HG02798 (cell line): ENCODE data around the gene C1QTNF7.

Experiments
- ATAC-seq: cut with Tn5 transposase; IDR thresholded peaks from one replicate; pipeline ENCODE4 v1.9.1; 2021; ENCODE audit warnings: mild to moderate bottlenecking; ENCODE audit not compliant: unreplicated experiment, poor library complexity

Gene C1QTNF7

DNA sequence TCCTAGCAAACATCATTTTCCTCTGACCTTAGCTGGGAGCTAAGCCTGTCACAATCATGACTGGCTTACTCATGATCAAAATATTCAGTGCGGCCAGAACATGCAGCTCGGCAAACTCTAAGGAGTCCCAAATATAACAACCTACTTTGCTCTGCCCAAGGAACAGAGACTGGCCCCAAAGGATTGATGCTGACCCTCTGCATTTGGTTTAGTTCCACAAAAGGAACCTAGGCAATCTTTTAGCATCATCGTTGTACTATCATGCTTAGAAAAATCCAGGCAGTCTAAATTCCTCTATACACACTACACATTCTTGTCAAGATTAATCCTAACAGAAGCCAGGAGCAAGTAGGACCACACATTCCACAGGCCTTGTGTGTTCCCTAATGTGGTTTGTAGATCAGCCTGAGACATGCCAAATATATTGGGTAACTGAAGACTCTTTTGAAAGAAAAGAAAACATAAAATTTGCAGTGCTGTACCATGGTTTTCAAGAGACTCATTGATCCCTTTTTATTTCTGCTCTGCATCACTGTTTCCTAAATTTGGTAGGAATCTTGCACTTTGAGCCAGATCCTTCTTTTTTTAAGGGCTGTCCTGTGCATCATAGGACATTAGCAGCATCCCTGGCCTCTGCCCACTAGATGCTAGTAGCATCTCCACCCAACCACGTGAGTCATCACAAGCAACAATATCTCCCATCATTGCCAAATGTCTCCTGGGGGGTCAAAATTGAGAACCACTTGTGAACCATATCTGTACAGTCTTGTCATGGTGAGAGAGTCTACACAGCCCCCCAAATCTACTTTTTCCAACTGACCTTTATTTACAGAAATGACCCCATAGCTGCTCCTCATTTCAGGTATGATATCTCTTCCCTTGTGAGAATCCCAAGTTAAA is 24.3 kb downstream of the C1QTNF7 start:
- no peak for ATAC-seq

DNA sequence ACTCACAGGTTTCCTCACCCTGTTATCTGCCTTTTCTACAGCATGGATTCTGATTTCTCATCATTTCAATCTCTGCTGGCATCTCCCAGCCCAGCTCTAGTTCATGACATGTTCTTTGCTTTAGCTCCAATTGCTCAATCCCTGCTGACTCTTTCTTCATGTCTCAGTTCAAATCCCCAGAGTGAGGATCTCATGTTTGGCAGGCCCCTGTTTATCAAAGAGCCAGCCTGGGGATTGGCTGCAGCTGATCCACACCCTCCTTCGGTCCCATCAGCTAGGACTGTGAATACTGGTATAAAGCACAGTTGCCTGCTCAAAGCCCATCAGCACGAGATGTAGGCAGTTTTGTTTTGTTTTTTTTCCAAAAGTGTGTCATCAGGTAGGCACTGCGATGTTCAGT is 27.5 kb downstream of the C1QTNF7 start:
- no peak for ATAC-seq

DNA sequence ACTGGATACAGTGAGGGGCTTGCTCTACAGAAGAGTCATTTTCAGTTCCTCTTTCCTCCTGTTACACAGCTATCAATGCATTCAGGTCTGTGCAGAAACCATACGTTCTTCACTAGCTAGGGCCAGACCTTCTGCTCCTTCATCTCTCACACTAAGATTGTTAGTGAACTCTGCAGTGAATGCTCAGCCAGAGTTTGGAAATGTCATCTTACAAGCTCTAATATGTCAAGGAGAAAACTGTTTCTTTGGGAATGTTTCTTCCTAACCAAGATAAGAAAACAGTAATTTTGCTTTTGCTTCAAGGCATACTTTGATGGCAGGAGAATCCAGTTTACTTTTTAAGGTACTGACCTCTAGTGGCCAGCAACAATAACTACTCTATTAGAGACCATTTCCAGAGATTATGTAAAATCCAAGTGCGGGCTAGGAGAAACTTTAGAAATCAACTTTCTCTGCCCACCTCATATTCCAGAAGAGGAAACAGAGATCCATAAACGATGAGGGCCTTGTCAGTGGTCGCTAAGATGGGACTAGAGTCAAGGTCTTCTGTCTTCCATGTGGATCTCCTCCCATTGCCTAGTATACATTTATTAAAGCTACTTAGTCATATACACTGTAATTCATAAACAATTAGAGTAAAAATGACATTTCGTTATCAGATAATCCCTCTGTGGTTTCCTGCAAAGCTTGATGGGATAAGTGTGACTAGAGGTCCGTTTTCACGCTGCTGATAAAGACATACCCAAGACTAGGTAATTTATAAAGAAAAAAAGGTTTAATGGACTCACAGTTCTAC is 29.8 kb downstream of the C1QTNF7 start:
- peak; percentile 91 for ATAC-seq

DNA sequence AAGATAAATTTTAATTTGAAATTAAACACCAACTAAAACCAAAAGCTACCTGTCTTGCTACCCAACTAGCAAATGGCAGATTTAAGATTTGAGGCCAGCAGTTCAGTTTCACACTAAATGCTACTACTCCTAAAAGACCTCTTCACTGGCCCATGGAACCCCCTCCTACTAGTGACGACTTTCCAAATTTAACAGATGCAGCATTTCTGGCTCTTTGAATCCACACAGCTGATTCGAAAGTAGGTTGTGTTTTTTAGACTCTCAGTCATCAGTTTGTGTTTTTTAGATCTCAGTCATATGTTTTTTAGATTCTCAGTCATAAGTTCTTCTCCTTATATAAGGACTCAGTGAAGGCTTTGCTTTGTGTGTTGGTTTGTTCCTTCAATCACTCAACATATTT is 30.8 kb downstream of the C1QTNF7 start:
- ATAC-seq = no peak

DNA sequence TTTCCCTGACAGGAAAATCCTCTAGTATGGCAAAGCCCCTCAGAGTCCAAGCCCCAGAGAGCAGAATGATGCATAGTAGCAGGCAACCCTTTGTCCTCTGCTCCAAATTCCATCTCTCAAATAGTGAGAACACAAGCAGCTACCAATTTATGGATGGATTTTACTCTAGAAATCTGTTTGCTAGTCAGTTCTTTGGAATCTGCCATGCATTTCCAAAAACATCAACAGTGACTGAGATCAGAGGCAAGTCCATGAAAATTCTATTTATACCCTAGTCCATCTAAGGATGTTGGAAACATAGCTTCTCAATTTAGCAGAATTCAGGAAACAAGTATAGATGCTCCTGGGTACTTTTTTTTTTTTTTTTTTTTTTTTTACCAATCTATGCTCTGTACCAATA is 31.9 kb downstream of the C1QTNF7 start:
- ATAC-seq = no peak

DNA sequence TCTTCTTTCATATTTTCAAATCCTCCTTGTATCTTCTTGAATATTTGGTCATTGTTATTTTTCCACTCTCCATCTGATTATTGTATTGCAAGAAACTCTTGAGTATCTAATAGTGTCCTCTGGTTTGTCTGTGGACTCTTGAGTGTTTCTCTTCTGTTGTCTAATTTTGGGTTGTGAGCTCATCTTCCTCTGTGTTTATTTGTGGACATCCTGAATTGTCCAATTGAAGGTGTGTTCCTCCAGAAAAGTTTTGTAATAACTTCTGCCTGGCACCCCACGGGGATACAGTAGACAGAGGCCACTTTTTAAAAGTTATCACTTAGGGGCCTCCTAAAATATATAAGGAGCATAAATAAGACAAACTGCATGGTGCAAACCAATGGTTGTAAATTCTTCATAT is 38.8 kb downstream of the C1QTNF7 start:
- no peak for ATAC-seq

DNA sequence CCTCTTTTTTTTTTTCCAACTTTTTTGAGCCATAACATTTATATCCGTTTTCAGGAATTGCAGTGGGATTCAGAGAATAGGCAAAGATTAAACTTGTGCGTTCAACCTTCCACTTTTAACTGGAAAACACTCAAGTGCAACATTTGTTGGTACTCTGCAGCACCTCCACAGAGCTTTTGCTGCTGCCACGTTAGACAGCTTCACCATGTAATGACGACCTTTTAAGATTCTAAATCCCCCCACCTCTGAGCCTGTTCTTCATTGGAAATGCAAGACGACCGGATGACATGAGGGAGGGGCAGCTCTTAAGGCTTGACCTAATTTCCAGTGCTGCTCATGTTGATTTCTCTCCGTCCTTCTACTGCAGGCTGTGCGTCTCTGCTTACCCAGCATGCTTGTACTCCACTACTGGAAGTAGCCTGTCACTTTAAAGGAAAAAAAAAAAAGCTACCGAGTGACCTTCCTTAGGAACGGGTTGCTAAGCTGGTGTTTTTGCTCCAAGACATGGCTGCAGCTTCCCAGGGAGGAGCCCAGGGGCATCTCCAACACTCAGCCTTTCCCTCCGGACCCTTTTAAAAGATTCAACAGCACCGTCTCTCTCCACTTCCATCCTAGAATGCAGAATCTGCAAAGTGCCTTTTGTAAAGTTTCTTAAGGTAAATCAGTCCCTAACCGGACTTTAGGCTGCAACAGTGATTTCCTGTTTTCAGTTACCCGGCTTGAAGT is 41.7 kb downstream of the C1QTNF7 start, which contains the start of gene CC2D2A:
CC2D2A (plus strand) TSS at position 481 of the 726 bp plus-strand sequence. CDS start 6,051 bp downstream, outside the sequence.
- no peak for ATAC-seq

DNA sequence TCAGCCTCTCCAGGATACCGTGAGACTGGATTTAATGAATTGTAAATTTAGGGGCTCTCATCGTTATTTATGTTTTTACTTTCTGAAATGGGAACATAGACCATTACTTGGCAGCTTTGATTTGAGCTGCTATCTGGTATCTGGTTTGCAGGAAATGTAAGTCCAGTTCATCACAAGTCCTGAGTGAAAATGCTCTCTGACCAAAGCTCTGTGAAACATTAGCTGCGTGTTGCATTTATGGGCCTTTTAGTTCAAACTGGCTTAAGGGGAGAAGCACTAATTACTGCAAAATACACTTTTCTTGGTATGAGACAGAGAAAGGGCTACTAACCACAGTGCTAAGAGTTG is 42.3 kb downstream of the C1QTNF7 start:
- no peak for ATAC-seq

DNA sequence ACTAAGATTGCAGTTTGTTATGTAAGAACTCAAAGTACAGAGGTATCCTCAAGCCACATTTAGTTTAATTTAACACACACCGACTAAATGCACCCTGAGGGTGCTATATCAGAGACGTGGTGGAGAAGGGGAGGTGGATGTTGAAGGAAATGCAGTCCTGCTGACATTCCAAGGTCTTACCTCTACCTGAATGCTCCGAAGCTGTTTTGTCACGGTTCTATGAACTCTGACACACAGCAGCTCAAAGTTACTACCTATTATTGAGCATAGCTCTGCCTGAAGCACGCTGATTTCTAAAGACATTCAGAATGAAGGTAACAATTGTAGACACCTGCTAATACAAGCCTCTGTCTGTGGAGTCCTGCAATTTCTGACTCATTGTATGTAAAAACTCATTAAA is 48.6 kb downstream of the C1QTNF7 start:
- no peak for ATAC-seq

DNA sequence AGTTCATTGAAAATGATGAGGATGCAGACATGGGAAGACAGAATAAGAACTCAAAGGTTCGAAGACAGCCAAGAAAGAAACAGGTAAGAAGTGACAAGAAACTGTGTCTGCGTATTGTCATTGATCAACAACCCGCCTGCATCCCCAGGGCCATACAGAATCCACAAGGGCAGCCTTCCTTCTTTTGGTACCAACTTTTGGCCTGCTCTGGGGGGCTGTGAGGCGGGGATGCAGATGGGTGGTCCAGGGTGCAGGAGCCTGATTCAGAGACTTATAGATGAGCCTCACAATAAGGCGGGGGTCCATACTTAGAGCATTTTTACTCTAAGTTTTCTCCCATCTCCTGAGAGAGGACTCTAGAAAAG is 50.9 kb downstream of the C1QTNF7 start:
- no peak for ATAC-seq

DNA sequence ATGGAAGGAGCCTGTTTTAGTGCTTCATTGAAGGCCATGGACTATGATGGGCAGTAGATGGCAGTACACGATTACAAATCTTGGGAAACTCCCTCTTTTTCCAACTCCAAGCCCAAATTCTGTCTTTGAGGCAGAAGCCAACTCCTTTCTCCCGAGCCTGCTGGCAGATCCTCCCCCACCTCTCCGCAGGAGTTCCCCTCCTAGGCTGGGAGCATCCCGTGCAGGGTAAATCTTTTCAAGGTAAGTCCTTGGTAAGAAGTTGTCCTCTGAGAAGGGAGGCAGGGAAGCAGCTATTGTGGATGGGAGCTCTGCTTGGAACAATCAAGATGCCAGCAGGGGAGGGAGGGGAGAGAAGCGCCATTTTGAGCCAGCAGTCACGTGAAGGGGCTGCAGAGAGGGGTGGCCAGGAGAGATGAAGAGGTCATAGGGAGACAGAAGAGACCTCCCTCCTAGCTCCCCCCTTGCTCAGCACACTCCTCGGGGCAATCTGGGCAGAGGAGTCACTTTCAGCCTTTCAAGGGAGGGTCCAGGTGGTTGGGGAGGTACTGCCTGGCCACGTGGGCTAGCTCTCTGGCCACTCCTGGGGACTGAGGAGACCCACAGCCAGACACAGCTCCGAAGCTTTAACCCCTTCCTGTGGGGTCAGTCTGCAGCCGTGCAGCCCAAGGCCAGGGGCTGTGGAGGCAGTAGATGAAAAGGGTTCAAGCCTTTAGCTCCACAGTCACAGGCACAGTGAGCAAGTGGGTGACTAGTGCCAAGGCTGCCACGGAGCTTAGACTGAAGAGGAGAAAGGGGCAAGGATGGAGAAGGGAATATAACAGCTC is 51.5 kb downstream of the C1QTNF7 start:
- ATAC-seq = peak; percentile 51

DNA sequence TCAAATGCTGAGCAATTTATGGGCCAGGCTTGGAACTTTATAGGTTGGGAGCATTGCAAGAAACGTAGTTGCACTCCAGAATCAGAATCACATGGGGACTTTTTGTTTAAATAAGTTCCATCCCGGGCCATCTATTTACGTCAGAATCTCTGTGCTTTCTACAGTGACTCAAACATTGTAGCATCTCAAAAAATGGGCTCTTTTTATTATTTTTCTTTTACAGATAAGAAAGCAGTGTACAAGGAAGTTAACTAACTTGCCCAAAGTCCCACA is 52.0 kb downstream of the C1QTNF7 start:
- ATAC-seq = no peak

DNA sequence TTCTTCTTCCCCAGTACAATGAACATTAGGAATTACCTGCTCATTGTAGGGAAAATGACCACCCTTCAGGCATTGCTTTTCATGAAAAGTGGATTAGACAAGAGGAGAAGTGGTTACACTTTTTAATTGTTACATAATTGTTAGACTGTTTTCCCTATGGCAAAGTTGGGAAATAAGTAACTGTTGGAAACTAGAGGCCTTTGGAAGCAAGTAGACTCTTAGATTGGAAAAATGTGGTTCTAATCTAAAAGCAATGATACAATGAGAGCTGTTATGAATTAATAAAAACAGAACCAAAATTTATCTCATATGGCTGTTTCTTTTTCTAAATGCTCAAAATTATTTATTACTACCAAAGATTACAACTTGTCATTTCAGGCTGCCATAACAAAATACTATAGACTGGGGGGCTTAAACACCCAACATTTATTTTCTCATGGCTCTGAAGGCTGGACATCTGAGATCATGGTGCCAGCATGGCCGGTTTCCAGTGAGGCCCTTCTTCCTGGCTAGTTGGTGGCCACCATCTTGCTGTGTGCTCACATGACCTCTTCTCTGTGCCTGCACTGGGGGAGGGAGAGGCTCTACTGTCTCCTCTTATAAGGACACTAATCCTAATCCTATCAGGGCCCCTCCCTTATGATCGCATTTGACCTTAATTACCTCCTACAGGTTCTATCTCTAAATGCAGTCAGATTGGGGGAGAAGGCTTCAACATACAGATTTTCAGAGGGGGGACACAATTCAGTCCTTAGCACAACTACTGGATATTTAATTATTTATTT is 54.3 kb downstream of the C1QTNF7 start:
- ATAC-seq = no peak

DNA sequence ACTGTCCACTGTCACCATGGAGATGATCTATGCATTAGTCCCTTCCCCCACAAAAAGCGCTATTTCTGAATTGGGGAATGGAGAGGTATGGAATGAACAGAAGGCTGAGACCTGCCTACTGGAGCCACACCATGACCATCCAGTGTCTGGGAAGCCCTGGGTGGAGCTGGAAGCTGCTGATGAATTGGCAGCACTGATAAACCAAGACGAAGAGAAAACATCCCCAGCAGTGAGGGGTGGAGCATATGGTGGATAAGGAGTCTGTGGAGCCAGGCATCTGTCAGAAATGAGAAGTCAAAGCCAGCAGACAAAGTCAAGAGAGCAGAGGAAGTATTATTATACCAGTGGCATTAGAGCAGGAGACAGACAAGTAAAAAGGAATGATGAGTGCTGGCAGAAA is 55.0 kb downstream of the C1QTNF7 start:
- ATAC-seq = no peak

DNA sequence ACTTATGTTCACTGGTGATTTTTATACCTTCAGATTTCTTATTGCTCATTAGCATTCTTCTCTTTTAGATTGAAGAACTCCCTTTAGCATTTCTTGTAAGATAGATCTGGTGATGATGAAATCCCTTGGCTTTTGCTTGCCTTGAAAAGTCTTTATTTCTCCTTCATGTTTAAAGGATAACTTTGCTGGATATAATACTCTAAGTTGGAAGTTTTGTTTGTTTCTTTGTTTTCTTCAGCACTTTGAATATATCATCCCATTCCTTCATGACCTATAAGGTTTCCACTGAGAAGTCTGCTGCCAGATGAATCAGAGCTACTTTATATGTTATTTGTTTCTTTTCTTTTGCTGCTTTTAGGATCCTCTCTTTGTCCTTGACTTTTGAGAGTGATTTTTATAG is 60.3 kb downstream of the C1QTNF7 start:
- no peak for ATAC-seq

DNA sequence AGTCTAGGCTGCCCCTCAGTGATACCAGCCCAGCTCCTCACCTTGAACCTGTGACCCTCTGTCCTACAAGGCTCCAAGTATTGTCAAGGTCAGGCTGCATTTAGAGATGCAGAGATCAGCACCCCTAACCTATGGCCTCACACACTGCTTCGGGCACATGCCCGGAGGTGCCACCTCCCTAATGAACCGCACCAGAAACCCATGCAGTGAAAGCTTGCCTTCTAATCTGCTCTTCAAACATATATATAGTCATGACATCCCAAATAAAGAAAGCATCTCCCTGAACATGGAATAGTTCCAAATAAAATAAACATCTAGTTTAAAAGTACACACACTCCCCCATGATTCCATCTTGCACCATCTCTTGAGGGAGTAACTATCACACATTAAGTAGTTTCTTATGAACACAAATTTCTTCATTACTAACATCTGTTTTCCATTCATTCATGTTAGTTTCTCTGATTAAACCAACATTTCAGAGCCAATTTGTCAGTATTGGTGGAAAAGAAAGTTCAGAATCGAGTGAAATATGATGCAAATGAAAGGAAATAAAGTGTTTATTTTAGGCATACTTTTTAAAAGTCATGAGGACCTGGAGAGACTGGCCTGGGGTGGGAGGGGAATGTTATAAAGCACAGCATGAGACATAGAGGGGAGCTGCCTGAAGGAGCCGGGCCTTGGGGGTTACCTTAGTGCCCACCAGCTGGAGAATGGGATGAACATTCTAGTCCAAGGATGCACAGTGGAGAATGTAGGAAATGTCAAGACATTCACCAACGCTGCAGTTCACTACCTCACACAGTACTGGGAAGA is 61.0 kb downstream of the C1QTNF7 start:
- no peak for ATAC-seq

DNA sequence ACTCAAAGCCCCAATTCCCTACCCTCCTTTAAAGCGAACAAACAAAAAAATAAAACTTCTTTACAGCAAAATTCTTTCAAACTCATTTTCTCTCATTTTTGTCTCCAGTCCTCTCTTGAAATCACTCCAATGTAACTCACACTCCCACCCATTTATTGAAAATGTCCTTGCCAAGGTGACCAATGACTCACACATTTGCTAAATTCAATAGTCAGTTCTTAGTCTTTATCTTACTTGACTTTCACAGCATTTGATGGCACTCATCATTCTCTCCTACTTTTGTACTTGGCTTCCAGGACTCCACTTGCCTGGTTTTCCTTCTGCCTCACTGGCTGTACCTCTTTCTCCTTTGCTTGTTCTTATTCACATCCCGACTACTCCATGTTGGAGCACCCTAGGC is 61.7 kb downstream of the C1QTNF7 start:
- no peak for ATAC-seq

DNA sequence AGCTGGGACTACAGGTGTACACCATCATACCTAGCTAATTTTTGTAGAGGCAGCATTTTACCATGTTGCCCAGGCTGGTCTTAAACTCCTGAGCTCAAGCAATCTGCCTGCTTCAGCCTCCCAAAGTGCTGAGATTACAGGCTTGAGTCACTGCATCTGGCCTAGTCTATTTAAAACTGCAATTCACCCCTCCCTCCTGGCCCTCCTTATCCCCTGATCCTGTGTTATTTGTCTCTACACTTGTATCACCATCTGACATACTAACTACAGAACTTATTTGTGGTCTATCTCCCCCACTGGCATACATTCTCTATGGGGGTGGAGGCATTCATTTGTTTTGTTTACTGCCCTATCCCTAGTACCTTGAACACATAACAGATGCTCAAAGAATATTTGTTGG is 65.6 kb downstream of the C1QTNF7 start:
- ATAC-seq = no peak

DNA sequence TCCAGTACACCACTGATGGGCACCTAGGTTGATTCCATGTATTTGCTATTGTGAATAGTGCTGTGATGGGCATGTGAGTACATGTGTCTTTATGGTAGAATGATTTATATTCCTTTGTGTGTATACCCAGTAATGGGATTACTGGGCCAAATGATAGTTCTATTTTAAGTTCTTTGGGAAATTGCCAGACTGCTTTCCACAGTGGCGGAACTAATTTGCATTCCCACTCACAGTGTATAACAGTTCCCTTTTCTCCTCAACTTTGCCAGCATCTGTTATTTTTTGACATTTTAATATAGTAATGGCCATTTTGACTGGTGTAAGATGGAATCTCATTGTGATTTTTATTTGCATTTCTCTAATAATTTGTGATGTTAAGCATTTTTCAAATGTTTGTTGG is 67.8 kb downstream of the C1QTNF7 start:
- ATAC-seq = no peak
